GM18517 (cell line): ENCODE data around the gene ATL2.

Experiments used
- ATAC-seq: cut with Tn5 transposase; IDR thresholded peaks from one replicate; pipeline ENCODE4 v1.9.1; 2021; ENCODE audit warnings: mild to moderate bottlenecking, moderate library complexity; ENCODE audit not compliant: unreplicated experiment

Gene ATL2

GRCh38 chr2:38255211-38255610, 121.9 kb downstream of the ATL2 start:
- ATAC-seq: no peak

DNA sequence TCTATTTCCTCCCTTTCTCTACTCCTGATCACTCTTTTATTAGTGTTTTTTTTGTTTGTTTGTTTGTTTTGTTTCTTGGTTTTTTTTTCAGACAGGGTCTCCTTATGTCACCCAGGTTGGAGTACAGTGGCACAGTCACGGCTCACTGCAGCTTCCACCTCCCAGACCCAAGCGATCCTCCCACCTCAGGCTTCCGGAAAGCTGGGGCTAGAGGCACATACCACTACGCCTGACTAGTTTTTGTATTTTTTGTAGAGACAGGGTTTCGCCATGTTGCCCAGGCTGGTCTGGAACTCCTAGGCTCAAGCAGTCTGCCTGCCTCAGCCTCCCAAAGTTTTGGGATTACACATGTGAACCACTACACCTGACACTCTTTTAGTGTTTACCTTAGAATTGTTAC, 122.3 kb downstream of the ATL2 start:
- ATAC-seq: no peak

GRCh38 chr2:38251940-38252339, 125.1 kb downstream of the ATL2 start:
- no peak for ATAC-seq

DNA sequence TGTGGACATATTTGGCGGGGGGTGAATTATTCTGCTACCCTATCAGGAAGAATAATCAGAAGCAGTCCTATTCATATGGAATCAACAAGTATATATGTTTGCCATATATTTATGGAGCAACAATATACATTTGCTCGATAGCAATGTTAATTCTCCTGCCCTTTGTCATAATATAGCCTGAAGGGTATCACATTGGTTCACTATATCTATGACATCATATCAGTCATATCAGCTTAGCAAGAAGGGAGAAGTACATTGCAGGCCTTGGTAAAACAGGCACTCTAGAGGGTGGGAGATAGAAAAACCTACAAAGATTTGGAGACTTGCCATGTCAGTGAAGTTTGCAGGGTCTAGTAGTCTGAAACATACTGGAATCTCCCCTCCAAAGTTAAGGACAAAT, 128.4 kb downstream of the ATL2 start:
- ATAC-seq: no peak

GRCh38 chr2:38248255-38248654, 128.8 kb downstream of the ATL2 start:
- ATAC-seq: no peak

- no peak for ATAC-seq
Observed at GRCh38 chr2:38246105-38246504, 131.0 kb downstream of the ATL2 start.

DNA sequence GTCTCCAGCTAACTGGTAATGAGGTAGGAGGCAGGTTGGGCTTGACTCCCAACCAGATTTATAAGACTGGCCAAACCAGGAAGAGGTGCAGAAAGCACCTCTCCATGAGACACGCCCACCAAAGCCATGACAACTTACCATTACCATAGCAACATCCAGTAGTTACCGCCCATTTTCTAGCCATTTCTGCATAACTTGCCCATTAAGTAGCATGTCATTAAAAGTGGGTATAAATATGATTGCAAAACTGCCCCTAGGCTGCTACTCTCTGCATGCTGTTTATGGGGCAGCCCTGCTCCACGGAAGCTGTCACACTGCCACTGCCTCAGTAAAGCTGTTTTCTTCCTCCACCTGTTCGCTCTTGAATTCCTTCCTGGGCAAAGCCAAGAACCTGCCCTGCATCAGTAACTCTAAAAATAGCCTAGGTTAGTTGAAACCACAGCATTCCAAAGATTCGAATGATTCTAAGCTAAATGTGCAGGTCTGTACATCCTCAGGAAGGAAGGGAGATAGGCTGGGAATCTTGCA, 131.9 kb downstream of the ATL2 start:
- no peak for ATAC-seq

GRCh38 chr2:38244301-38244700, 132.8 kb downstream of the ATL2 start:
- no peak for ATAC-seq
